DMS53 treated with DMSO at 0.1 percent for 48 hours (cell line): ENCODE data around the gene RANBP1.

Experiments
- DNase-seq: peaks from one replicate; lab custom pipeline; 2025; ENCODE audit not compliant: unreplicated experiment; lab: John Stamatoyannopoulos, UW

The RANBP1 gene

DNA sequence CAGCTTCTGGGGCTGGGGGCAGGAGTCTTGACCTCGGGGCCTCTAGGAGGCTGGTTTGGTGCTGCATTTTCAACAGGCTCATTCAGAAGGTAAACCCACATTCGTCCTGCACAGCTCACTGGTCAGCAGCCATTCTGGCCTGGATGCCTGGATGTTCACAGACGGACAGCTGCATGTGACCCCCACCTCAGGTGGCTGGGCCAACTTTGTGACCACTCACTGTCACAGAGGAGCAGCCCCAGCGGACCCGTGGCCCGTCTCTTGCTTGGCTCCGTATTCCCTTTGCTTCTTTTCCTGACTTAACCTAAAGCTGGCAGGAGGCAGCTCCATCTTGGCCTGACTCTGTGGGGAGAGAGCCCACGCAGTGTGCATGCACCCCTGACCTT lies 27.6 kb upstream of the RANBP1 start:
- no peak for DNase-seq

DNA sequence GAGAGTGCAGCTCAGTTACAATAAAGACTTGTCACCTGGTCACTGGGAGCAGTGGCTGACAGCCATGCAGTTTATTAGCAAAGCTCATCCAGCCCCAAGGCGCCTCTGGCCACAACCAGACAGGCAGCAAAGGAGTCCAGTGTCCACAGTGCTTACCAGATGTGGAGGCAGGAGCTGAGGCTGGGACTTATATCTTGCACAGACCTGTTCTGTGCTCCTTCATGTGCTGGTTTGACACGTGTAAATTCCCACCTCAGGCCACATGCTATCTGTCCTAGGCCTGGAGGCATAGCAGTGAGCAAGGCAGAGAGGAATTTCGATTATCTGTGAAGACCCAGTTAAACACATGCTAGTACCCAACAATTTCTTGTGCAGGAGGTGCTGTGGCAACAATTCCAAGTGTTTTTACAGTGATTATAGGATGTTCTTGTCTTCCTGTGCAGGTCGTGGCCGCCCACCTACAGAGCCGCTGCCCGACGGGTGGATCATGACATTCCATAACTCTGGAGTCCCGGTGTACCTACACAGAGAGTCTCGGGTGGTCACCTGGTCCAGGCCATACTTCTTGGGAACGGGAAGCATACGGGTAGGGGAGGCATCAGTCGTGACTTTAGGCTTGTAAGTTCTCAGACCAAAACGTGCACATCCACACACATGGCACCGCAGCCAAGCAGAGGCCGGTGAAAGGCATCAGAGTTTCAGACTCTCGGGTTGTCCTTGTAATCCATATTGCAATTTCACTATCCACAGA lies 26.5 kb upstream of the RANBP1 start:
- DNase-seq, result no peak

DNA sequence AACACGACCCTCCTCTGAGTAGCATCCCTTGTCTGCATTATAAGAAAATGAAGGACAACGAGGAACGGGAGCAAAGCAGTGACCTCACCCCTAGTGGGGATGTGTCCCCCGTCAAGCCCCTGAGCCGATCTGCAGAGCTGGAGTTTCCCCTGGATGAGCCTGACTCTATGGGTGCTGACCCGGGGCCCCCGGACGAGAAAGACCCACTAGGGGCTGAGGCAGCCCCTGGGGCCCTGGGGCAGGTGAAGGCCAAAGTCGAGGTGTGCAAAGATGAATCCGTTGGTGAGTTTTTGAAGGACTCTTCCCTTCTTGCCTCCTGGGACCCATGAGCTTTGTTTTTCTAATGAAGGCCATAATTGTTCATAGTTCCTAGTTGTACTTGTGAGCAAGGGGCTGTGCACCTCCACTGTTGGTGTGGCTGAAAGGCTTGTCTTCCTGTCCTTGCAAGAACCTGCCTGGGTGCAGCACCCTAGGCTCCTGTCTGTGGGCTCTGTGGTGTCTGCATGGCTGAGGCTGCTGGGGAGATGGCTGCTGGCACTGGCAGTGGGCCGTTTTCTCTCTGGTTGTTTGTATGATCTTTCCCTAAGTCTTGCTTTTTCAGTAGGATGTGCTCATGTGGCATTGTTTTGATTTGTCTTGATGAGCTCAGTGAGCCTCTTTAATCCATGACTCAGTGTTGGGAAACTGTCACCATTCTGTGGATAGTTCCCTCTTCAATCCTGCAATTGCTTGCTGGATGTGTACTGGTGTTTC lies 25.8 kb upstream of the RANBP1 start:
- DNase-seq, result no peak

DNA sequence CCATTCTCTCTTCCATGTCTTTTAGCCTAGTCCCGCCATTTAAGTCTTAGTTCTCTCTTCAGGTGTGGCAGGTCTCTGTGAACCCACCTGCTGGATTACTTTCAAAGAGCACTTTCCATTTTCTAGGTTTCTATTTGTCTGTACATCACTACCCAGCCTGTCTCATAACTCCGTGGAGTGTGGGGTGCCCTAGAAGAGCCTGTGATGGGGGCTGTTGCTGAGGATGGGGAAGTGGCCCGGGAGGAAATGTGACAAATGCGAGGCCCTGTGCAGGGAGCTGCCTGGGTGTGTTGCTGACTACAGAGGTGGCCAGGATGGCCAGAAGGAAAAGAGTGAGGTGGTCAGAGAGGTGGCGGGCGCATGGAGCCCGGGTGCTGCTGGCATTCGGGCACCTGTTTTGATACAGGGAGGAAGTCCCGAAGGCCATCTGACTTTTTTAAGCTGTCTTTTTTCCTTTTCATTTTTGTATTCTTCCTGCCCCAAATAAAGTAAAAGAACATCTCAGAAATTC lies 25.1 kb upstream of the RANBP1 start:
- no peak for DNase-seq

DNA sequence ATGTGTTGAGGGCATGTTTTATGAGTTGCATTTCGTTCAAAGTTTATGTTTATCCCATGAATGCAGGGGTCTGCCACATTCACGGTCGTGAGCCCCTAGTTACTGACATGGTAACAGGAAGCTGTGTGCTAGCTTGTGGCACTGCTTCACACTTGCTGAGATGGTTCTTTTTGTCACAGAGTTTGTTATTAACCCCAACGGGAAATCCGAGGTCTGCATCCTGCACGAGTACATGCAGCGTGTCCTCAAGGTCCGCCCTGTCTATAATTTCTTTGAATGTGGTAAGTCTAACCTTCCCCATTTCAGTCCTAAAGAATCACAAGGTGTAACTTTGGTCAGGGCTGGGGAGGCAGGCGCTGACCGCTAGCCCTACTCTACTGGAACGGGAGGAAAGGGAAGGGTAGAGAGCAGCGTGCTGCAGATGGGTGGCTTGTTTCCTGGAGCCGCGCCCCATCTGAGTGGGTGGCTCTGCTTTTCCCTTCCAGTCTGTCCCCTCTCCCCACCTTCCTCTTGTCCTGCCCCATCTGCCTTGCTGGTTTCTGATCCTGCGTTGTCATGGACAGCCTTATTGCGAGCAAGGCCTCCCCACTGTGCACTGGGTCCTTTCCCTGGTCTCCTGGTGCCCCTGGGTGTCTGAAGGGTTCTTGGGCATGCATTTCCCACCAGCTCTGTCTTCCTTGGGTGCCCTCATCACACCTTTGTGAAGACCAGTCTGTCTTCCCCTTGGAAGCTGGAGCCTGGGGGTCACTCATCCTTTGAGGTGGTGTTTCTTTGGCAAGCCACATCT lies 24.0 kb upstream of the RANBP1 start:
- DNase-seq, result no peak

- no peak for DNase-seq
Observed at GRCh38 chr22:20092477-20092854, 23.4 kb upstream of the RANBP1 start.

DNA sequence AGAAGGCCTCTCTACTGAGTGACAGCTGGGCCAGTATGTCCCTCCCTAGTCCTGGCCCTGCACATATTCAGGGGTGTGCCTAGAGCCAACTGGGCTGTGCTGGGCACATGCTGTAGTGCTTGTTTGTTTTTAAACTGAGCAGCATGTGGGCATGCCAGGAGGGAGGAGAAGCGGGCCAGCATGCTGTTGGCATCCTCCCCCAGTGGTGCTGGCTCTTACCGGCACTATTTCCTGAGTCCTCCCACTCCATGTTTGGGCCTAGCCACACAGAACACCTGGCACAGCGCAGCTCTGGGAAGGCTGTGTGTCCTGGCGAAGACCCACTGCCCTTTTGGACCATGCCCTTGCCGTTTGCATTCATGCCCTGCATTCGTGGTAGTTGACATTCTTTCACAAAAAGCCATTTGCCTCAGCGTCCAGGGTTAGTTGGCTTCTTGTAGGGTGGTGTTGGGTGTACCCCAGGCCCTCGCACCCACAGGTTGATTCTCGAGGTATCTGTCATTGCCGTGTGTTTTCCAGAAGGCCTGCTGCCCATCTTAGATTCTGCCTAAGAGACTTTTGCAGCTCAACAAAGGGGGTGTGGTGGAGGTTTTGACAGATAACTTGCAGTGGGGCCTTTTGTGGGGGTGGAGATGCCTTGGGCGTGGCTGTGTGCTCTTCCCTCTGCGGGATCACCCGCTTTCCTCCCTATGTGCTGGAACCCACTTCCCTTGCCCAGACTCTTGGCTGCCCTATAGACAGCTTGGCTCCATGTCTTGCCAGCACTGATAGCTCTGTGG lies 22.3 kb upstream of the RANBP1 start:
- no peak for DNase-seq

DNA sequence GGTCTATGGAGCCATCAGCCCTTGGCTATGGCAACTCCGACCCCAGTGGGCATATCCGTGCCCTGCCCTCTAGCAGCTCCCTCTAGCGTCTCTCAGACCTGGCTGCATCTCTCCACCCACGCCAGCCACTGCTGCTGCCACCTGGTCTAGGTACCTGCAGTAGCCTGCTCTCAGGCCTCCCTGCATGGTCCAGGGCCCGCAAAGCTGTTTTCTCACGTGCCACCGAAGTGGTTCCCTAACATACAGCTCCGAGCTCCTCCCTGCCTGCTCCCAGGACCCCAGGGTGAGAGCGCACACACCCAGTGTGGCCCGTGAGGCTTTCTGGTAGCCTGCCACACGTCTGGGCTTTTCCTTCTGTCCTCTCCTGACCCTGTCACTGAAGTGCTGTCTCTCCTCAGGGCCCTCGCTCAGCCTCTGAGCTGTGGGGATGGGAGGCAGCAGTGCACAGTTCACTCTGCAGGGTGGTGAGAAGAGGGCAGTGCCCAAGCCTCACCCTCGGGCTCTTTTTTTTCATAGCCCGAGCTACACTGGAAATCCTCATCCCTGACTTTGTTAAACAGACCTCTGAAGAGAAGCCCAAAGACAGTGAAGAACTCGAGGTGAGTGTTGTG lies 21.6 kb upstream of the RANBP1 start:
- DNase-seq, result no peak

DNA sequence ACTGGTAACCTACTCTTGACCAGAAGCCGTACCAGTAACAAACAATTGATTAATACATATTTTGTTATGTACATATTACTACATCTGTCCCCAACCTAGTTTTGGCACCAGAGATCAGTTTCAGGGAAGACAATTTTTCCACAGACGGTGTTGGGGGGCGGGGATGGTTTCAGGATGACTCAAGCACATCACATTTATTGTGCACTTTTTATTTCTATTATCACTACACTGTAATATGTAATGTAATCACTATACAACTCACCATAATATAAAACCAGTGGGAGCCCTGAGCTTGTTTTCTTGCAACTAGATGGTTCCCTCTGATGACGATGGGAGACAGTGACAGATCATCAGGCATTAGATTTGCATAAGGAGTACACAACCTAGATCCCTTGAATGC lies 20.4 kb upstream of the RANBP1 start:
- no peak for DNase-seq

DNA sequence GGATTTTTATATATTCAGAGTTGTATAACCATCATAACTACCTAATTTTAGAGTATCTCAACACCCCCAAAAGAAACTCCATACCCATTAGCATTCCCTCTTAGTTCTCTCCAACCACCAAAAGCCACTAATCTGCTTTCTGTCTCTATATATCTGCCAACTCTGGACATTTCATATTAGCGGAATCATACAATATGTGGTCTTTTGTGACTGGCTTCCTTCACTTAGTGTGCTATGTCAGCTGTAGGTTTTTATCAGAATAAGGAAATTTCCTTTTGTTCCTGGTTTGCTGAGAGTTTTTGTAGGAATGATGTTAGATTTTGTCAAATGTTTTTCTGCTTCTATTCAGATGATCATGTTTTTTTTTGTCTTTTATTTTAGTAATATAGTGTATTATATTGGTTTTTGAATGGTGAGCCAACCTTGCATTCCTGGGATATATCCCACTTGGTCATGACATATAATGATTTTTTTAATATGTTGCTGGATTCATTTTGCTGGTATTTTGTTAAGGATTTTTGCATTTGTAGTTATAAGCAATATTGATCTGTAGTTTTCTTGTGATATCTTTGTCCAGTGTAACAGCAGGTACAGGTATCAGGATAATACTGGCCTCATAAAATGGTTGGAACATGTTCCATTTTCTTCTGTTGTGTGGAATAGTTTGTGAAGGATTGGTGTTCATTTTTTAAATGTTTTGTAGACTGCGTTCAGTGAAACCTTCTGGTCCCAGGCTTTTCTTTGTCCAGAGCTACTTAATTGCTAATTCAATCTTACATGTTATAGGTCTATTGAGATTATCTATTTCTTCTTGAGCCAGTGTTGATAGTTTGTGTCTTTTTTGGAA lies 19.1 kb upstream of the RANBP1 start:
- no peak for DNase-seq

- no peak for DNase-seq
Observed at GRCh38 chr22:20099099-20099711, 16.7 kb upstream of the RANBP1 start.

DNA sequence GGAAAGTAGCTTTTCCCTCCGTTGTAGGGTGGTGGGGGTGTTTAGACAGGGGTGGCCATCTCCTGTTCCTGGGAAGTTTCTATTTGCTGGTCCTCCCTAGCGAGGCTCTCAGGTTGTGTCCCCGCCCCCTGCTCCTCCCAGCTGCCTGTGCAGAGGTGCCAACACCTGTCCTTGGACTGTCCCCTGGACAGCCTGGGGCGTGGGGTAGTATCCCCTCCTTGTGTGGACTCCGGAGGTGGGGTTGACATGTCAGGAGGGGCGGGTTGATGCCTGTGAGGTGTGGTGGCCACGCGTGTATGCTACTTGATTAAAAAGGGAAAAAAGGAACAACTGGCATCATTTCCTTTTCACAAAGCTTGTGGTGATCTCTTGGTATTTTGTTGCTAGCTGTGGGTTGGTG lies 14.3 kb upstream of the RANBP1 start:
- no peak for DNase-seq

DNA sequence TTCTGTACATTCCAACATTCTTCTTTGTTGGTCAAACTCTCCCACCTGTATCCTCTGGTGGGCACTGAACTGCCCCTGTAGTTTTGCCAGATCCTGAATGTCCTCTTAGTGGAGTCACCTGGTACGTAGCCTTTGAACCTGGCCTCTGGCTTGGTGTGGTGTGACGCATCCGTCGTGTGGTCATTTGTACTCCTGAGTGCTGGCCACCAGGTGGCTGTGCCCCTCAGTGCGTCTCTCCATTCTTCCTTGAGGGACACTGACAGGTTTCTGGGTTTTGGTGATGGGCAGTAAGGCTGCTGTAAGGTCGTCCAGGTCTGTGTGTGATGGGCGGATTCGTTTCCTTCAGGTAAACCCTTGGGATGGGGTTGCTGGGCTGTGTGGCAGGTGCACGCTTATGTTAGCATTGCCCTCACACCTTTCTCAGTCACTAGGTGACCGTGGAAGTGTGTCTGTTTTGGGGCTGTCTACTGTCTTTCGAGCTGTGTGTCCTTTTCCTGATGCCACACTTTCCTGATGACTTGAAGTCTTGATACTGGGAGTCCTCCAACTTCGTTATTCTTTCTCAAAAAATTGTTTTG lies 13.6 kb upstream of the RANBP1 start:
- no peak for DNase-seq

DNA sequence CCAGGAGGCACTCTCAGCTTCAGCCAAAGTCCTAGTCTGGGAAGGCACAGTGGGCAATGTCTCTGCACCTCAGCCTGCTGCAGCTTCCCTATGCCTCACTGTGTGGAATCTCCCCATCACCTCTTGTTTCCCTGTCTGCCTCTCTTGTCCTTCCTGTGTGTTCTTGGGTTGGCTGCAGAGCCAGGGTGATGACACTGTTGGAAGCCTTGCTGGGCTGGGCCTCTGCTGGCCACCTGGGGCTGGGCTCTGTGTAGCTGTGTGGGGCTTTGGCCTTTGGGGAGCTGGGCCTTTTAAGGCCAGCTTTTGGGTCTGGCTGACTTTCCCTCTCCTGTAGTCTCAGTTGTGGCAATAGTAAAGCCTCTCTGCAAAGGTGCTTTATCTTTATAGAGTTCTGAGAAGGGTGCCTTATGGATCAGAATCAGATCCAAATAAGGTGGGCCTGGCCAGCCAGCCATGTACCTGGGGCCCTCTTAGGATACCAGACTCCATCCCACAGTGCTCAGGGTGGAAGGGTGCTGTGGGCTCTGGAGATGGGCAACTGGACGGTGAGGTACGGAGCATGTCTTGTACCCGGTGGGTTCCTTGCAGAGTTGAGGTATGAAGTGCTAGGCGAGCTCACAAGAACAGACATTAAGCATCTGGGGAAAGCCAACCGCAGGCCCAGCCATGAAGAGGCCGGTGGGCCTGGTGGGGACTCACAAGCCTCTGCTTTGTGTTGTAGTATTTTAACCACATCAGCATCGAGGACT lies 10.3 kb upstream of the RANBP1 start:
- no peak for DNase-seq

DNA sequence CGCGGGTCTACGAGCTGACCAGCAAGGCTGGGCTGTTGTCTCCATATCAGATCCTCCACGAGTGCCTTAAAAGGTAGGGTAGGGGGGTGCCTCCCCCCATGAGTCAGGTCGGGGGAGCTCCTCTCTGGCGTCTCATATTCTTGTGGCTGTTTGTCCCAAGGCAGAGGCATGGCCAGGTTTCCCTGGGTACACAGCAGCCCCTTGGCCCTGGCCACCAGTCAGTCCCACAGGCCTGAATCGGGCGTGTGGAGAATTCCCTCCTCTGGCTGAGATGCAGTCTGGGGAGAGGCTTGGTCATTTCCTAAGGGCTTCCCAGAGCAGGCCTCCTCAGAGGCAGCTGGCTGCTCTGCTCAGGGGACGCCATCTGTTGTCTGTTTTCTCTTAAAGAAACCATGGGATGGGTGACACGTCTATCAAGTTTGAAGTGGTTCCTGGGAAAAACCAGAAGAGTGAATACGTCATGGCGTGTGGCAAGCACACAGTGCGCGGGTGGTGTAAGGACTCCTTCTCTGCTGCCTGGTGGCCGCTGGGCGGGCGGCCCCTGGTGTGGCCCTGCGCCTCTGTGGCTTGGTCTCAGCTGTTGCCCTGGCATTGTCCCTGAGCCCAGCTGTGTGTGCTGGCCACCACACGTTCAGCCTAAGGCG lies 9.6 kb upstream of the RANBP1 start:
- no peak for DNase-seq

GRCh38 chr22:20106849-20107237 lies 9.1 kb upstream of the RANBP1 start:
- no peak for DNase-seq

- no peak for DNase-seq
Observed at GRCh38 chr22:20107471-20107901, 8.4 kb upstream of the RANBP1 start.
